Progenitor cell of endocrine pancreas (in vitro differentiated cells): ENCODE measurements around the gene AP2A1. TPM values are rescaled to one million over a fixed set of nuclear protein-coding genes. Genes with fewer than 3 reads are reported as not detected.

Experiments
- DNase-seq: peaks from one replicate; pipeline ENCODE4 v3.0.0; 2021; ENCODE audit warnings: low spot score; ENCODE audit not compliant: unreplicated experiment
- H3K27ac Mint-ChIP-seq: 2 replicates; pipeline ENCODE4 v1.8.0; 2021; ENCODE audit warnings: mild to moderate bottlenecking, moderate library complexity, mixed read lengths
- H3K27me3 Mint-ChIP-seq: 2 replicates; pipeline ENCODE4 v1.8.0; 2021; ENCODE audit warnings: mixed read lengths
- H3K36me3 Mint-ChIP-seq: 2 replicates; pipeline ENCODE4 v1.8.0; 2022; ENCODE audit warnings: mixed read lengths; ENCODE audit not compliant: insufficient read depth
- H3K4me1 Mint-ChIP-seq: 2 replicates; pipeline ENCODE4 v1.8.0; 2021; ENCODE audit warnings: low read depth, mixed read lengths
- H3K4me3 Mint-ChIP-seq: 2 replicates; pipeline ENCODE4 v1.8.0; 2021; ENCODE audit warnings: low read depth, mild to moderate bottlenecking, moderate library complexity, mixed read lengths
- H3K9me3 Mint-ChIP-seq: 2 replicates; pipeline ENCODE4 v1.8.0; 2021; ENCODE audit warnings: low read depth, mixed read lengths
- CTCF ChIP-seq: fragments of 200-600 bp; sonication (generic); IDR thresholded peaks from one replicate; pipeline ENCODE4 v1.5.0; 2021; ENCODE audit warnings: antibody characterized with exemption, mild to moderate bottlenecking; ENCODE audit not compliant: unreplicated experiment
- total RNA-seq: library from RNA; stranded (reverse); gene quantifications from 2 replicates; pipeline ENCODE4 v1.2.1, GENCODE V29; 2021

AP2A1 gene
- total RNA-seq, 1 donor from 2014 or later = 76.3 TPM

GRCh38 chr19:49792829-49793560 lies 26.2 kb downstream of the AP2A1 start:
- Mint-ChIP-seq H3K27me3 (no peaks in the 10 kb centered on the region), H3K4me3 (no peak overlapping the region), H3K27ac (no peak overlapping the region), H3K4me1 (no peaks in the 10 kb centered on the region), H3K9me3 (no peaks in the 10 kb centered on the region), H3K36me3 (peaks cover 14% of the 10 kb centered on the region)
- no peak for DNase-seq
- no peak for TF ChIP-seq CTCF

- Mint-ChIP-seq H3K27me3 (no peaks in the 10 kb centered on the region), H3K36me3 (peaks cover 11% of the 10 kb centered on the region), H3K27ac (no peak overlapping the region), H3K9me3 (no peaks in the 10 kb centered on the region), H3K4me1 (no peaks in the 10 kb centered on the region), H3K4me3 (no peak overlapping the region)
- TF ChIP-seq CTCF = no peak
- DNase-seq = no peak
Observed at GRCh38 chr19:49793561-49793840, 26.7 kb downstream of the AP2A1 start.

DNA sequence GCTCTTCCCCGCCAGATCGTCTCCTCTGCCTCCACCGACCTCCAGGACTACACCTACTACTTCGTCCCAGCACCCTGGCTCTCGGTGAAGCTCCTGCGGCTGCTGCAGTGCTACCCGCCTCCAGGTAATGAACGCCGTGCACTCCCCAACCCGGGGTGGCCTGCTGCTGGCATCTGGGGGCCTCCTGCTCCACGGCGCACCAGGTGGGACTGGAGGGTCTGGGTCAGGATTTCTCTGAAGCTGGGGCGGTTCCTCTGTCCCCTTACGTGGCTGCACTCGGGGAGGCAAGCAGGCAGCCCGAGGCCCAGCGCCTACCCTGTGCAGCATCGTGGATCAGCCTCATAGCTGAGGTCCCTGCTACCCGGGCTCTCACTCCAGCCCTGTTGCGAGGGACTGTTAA lies 28.8 kb downstream of the AP2A1 start:
- DNase-seq = no peak
- TF ChIP-seq CTCF = no peak
- no peak overlapping the region for H3K4me3 Mint-ChIP-seq
- no peaks in the 10 kb centered on the region for H3K9me3 Mint-ChIP-seq
- H3K36me3 Mint-ChIP-seq = peaks cover 7% of the 10 kb centered on the region
- H3K27ac Mint-ChIP-seq = no peak overlapping the region
- H3K27me3 Mint-ChIP-seq = no peaks in the 10 kb centered on the region
- no peaks in the 10 kb centered on the region for H3K4me1 Mint-ChIP-seq

GRCh38 chr19:49798574-49798973 lies 31.8 kb downstream of the AP2A1 start:
- Mint-ChIP-seq H3K4me1 (no peaks in the 10 kb centered on the region), H3K27me3 (no peaks in the 10 kb centered on the region), H3K36me3 (peaks cover 8% of the 10 kb centered on the region), H3K4me3 (no peak overlapping the region), H3K27ac (no peak overlapping the region), H3K9me3 (no peaks in the 10 kb centered on the region)
- no peak for TF ChIP-seq CTCF
- DNase-seq = no peak

GRCh38 chr19:49799271-49799797 lies 32.5 kb downstream of the AP2A1 start:
- TF ChIP-seq CTCF = no peak
- peak overlapping the region; percentile 49 for H3K27ac Mint-ChIP-seq
- H3K36me3 Mint-ChIP-seq = peaks cover 8% of the 10 kb centered on the region

More at GRCh38 chr19:49799271-49799797, 32.5 kb downstream of the AP2A1 start:
- DNase-seq = no peak
- H3K9me3 Mint-ChIP-seq = no peaks in the 10 kb centered on the region
- no peaks in the 10 kb centered on the region for H3K27me3 Mint-ChIP-seq
- H3K4me3 Mint-ChIP-seq = no peak overlapping the region
- no peaks in the 10 kb centered on the region for H3K4me1 Mint-ChIP-seq
